ENCODE measurements around the gene NOS1AP.
"Not testable (repeated sequence)": the region's sequence is repeated elsewhere in the genome, so short reads cannot be mapped to it uniquely, and the experiment has no call there.

The NOS1AP gene

DNA sequence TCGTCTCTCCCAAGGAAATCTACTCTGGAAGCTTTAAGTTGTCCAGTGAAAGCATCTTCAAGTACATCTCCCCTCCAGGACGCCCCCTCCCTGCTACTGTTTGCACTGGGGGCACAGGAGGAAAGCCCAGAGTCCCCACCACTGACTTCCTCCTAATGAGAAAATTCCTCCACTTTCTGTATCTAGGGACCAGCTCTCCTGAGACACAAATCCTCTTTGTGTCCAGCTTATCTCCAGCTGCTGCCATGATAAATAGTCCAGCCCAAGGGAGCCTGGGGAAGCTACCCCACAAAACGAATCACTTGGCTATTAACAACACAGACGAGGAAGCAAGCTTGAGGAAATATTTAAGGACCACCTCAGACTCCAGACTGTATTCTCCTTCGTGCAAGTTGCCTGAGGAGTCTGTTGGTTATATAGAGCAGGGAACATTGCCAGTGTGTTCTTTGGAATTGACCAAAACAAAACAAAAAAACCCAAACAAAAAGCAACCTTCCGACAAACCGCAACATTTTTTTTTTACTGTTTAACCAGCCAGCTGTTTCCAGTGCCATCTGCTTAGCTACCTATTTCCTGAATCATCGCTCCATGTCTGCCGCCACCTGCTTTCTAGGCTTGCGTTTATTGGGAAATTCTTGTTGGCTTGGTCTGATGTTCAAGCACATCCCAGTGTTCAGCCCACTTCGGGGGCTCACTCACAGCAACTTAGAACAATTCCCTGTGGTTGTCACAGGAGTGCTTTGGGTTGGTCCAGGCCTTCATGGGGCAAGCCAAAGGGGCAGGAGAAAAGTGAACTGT is 319.7 kb downstream of the NOS1AP start:
- DNase-seq, result no peak

GRCh38 chr1:162389971-162390370 is 320.5 kb downstream of the NOS1AP start:
- DNase-seq, result no peak

DNA sequence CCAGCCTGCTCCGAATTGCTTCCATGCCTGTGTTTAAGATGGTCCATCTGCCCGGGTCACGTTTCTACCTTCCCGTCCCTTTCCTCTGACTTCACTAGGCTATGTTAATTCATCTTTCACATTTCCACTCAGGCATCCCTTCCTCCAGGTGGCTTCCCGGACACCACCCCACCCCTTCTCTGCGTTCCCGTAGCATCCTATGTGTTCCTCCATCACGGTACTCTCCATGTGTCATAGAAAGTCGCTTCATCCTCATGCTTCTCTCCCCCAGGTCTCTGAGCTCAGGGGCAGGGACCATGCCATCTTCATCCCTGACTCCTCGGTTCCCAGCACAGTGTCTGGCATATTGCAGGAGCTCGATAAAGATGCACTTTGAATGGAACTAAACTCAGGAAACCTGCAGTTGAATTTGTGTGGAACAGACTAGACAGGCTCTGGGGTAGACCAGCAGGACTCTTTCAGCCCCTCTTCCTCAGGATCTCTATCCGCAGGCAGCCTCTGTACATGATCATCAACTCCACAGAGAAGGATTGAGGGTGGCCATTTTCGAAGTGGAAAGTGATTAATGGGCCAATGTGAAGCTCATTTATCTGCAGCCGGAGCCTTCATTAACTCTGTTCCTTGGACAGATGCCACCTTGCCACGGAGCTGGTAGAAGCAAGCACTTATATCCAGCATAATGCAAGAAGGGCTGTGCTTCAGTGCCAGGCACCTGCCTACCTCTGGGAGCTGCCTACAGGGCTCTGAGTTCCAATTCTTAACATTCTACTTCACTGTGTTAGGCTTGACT is 321.1 kb downstream of the NOS1AP start:
- no peak for DNase-seq

GRCh38 chr1:162391790-162392563 is 322.5 kb downstream of the NOS1AP start:
- peak; percentile 8 for DNase-seq

- DNase-seq, result no peak
These were observed 326.9 kb downstream of the NOS1AP start for GRCh38 chr1:162396201-162396906.

DNA sequence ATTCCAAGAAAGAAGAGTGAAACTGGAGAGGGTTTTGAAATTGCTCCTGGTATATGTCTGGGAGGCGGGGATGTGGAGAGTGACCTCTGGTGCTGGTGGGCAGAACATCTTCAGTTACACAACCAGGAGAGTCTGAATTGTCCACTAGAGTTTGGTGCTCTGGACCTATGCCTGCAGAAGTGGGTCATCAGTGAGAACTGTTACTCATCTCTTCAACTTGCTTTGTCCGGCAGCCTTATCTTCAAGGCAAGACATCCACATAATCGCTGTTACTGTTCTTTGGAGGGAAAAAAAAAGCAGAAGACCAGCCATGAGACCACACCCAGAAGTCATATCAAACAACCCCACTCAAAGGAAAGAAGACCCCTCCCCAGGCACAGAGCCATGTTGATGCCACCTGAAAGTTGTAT is 327.6 kb downstream of the NOS1AP start:
- DNase-seq, result no peak

DNA sequence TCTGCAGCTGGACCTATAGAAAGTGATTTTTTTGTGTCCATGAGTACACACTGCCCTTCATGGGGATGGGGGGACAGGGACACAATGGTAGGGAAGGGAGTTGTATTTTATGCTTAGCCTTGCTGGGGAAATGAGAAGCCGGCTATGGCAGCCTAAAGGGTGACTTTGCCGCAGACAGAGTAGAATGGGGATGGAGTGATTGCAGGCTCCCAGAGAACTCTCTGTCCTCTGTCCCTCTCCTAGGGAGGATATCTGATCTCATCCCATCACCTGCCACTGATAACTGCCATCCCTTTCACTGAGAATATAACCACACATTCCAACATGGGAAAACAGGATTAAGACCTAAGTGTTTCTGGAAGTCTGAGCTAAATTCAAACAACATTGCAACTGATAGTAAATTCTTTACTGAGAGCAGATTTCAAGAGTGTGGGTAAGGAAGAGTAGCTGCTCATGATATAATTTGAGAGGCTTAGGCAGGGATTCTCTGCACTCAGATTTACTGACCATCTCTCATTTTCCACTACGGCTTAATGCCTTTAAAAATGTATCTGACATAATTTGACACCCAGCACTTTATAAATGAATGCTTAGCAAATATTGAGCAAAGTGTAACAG is 328.6 kb downstream of the NOS1AP start:
- no peak for DNase-seq

GRCh38 chr1:162398999-162399580 is 329.6 kb downstream of the NOS1AP start:
- no peak for DNase-seq

GRCh38 chr1:162400790-162401355 is 331.4 kb downstream of the NOS1AP start:
- no peak for DNase-seq

DNA sequence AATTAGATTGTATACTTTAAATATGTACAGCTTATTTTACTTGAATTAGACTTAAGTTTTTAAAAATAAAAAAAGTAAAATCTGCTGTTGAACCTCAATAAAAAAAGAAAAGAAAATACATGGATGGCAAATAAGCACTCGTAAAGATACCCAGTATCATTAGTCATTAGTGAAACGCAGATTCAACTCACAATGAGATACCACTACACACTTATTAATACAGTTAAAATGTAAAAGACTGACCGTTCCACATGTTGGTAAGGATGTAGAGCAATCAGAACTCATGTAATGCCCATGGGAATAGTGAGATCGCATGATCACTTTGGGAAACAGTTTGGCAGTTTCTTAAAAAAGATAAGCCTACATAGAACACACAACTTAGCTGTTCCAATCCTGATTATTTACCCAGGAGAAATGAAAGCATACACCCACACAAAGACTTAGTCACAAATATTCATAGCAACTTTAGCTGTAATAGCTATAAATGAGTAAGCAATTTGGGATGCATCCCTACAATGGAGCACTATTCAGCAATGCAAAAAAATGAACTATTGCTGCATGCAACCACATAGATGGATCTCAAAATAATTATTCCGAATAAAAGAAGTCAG is 335.2 kb downstream of the NOS1AP start:
- no peak for DNase-seq

- no peak for DNase-seq
These were observed 336.3 kb downstream of the NOS1AP start for GRCh38 chr1:162405800-162406199.

- DNase-seq, result no peak
These were observed 337.3 kb downstream of the NOS1AP start for GRCh38 chr1:162406811-162407210.

- DNase-seq, result no peak
These were observed 338.0 kb downstream of the NOS1AP start for GRCh38 chr1:162407539-162407938.

DNA sequence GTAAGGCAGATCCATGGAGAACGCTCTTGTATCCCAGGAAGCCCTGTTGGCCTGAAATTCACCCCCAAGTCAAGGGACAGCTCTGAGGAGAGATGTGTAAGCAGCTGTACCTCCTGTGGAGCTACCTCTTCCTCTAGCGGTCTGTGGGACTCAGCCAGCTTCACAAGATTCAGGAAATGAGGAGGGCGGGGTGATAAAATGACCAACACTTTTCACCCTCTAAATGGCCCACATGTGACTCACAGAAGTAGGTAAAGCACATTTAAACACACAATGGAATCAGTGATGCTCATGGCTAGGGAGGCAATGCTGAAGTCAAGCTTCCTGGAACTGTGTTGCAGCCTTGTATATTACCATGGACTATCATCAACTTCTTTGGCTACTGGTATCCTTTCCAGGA is 342.5 kb downstream of the NOS1AP start, which contains the start of gene SH2D1B:
SH2D1B (minus strand) TSS at position 135 of the 400 bp plus-strand sequence; CDS start at position 15, 120 bp downstream.
- no peak for DNase-seq

DNA sequence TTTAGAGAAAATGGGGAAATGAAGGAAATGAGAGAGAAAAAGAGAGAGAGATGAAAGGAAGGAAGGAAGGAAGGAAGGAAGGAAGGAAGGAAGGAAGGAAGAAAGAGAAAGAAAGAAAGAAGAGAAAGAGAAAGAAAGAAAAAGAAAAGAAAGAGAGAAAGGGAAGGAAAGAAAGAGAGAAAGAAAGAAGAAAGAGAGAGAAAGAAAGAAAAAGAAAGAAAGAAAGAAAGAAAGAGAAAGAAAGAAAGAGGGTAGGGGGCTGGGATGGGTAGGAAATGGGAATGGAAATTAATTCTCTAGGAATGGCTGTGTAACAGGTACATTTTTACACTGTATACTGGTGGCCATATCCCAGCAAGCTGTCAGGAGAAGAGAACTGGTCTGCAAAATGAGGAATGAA is 346.7 kb downstream of the NOS1AP start:
- no peak for DNase-seq

DNA sequence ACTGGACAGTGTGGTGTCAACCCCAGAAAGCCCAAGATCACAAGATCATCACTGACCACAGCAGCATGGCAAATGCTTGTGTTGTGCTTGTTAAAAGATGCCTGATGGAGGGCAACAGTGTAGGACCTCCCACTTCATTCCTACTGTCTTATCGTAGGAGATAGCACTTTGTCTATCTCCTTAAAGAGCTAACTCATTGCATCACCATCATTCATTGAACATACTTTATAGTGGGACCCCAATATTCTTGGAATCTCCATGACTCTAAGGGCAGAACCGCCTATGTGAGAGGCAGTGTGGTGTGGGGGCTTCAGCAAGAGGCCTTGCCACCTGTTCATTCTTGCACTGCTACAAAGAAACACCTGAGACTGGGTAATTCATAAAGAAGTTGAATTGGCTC is 347.4 kb downstream of the NOS1AP start:
- no peak for DNase-seq

DNA sequence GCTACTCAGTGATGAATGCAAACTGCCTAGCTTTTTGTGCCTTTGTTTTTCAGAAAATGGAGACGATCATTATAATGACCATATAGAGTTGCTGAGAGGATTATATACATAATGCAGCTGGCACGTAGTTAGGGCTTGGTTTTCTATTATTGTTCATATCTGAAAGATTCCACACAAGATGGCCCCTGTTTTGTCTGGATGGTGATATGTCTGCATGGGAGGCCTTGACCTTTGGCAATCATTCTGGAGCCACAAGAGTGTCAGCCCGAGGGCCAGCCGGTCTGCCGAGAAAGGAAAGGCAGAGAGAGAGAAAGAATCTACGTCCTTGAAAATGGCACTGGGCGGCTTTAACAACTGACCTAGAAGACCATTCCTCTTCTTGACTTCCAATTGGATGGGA is 348.2 kb downstream of the NOS1AP start:
- no peak for DNase-seq

GRCh38 chr1:162418584-162418983 is 349.1 kb downstream of the NOS1AP start:
- DNase-seq, result not testable (repeated sequence)

DNA sequence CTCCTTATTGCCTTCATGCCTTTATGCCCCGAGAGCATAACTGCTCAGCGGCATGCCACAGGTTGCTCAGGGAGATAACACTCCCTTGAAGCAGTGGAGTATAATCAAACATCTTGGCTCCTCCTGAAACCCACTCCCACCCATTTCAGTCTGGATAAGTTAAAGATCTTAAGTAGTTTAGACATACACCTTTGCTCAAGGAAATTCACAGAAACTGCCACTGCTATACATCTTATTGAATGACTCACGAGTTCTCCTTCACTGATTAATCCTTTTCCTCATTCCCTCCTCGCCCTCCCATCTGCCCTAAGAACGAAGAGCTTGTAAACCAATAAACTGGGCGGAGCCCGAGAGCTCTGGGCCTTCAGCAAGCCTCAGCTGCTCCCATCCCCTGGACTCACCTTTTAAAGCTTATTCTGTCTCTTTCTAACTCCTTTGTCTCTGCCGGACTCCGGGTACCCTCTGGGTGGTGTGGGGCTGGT is 350.0 kb downstream of the NOS1AP start:
- DNase-seq, result not testable (repeated sequence)
